Large intestine (tissue), 3 donors: Measurements from ENCODE around the gene PSPH. TPM values are rescaled to one million over a fixed set of nuclear protein-coding genes. Genes with fewer than 3 reads are reported as not detected.
A peak's percentile ranks its signal among the peaks of the same experiment; 100 is the strongest.

Experiments
- DNase-seq, 2 donors: peaks; one replicate each; pipeline versions ENCODE4 v3.0.0 to v3.0.0-alpha.2; 2013
- H3K27ac ChIP-seq: one replicate; pipeline ENCODE4 v1.5.1; 2013; ENCODE audit warnings: low read length
- H3K27me3 ChIP-seq: 2 replicates; pipeline ENCODE4 v1.6.1; 2013; ENCODE audit warnings: low read length; ENCODE audit not compliant: control insufficient read depth, insufficient read depth
- H3K36me3 ChIP-seq: 2 replicates; pipeline ENCODE4 v1.6.1; 2013; ENCODE audit warnings: low read length; ENCODE audit not compliant: control insufficient read depth, insufficient read depth
- H3K4me1 ChIP-seq: one replicate; pipeline ENCODE4 v1.6.1; 2013; ENCODE audit warnings: low read length; ENCODE audit not compliant: control insufficient read depth, insufficient read depth
- H3K4me3 ChIP-seq: one replicate; pipeline ENCODE4 v1.5.1; 2013; ENCODE audit warnings: low read length
- H3K9me3 ChIP-seq: one replicate; pipeline ENCODE4 v1.6.1; 2013; ENCODE audit warnings: mild to moderate bottlenecking, low read depth, low read length, moderate library complexity; ENCODE audit not compliant: control insufficient read depth
- WGBS: methylation state at CpG from one replicate; pipeline ENCODE4 v1.1.5; 2013; ENCODE audit warnings: low lambda C conversion rate; ENCODE audit not compliant: insufficient coverage; 5-methylcytosine and 5-hydroxymethylcytosine counted together
- polyA plus RNA-seq: library from polyadenylated mRNA; unstranded; fragments of 120-200 nt; gene quantifications from one replicate; pipeline ENCODE4 v1.2.1, GENCODE V29; 2013

The PSPH gene
- polyA plus RNA-seq, 1 donor, result 50.2 TPM

- Histone ChIP-seq H3K9me3 (no peaks in the 10 kb centered on the region), H3K4me3 (no peak overlapping the region), H3K27ac (peak overlapping the region; percentile 89), H3K36me3 (peaks cover 17% of the 10 kb centered on the region), H3K27me3 (no peaks in the 10 kb centered on the region), H3K4me1 (peaks cover 18% of the 10 kb centered on the region)
- DNase-seq, result no peak
- no CpG with 5 or more reads among the region's 9 CpGs for WGBS
Measured at GRCh38 chr7:56007891-56008290, 43.4 kb downstream of the PSPH start.

GRCh38 chr7:56007167-56007652, 44.0 kb downstream of the PSPH start:
- no CpG with 5 or more reads among the region's 4 CpGs for WGBS
- peak overlapping the region; percentile 89 for H3K27ac ChIP-seq
- no peaks in the 10 kb centered on the region for H3K27me3 ChIP-seq
- no peak overlapping the region for H3K4me3 ChIP-seq
- H3K9me3 ChIP-seq, result no peaks in the 10 kb centered on the region
- H3K36me3 ChIP-seq, result peaks cover 17% of the 10 kb centered on the region
- peaks cover 18% of the 10 kb centered on the region for H3K4me1 ChIP-seq
- DNase-seq, result peak; percentile 95 to 98

- no CpG with 5 or more reads among the region's 4 CpGs for WGBS
- no peak for DNase-seq
- Histone ChIP-seq H3K27ac (no peak overlapping the region), H3K36me3 (peaks cover 5% of the 10 kb centered on the region), H3K4me3 (no peak overlapping the region), H3K9me3 (no peaks in the 10 kb centered on the region), H3K4me1 (peaks cover 25% of the 10 kb centered on the region), H3K27me3 (no peaks in the 10 kb centered on the region)
Measured at GRCh38 chr7:56003749-56004148, 47.5 kb downstream of the PSPH start.

- Histone ChIP-seq H3K9me3 (no peaks in the 10 kb centered on the region), H3K4me1 (peaks cover 8% of the 10 kb centered on the region), H3K27me3 (no peaks in the 10 kb centered on the region), H3K27ac (peak overlapping the region; percentile 28), H3K36me3 (peaks cover 48% of the 10 kb centered on the region), H3K4me3 (no peak overlapping the region)
- DNase-seq, result no peak
- WGBS, result no CpG with 5 or more reads among the region's 8 CpGs
Measured at GRCh38 chr7:55996856-55997500, 54.3 kb downstream of the PSPH start.

- Histone ChIP-seq H3K27ac (no peak overlapping the region), H3K9me3 (no peaks in the 10 kb centered on the region), H3K4me1 (no peaks in the 10 kb centered on the region), H3K4me3 (no peak overlapping the region), H3K27me3 (no peaks in the 10 kb centered on the region), H3K36me3 (peaks cover 54% of the 10 kb centered on the region)
- DNase-seq, result no peak
- no CpG with 5 or more reads among the region's 3 CpGs for WGBS
Measured at GRCh38 chr7:55992346-55992745, 58.9 kb downstream of the PSPH start.

GRCh38 chr7:55983537-55983936, 67.7 kb downstream of the PSPH start:
- no peaks in the 10 kb centered on the region for H3K9me3 ChIP-seq
- no peak for DNase-seq
- peaks cover 68% of the 10 kb centered on the region for H3K36me3 ChIP-seq
- WGBS, result no CpG with 5 or more reads among the region's 3 CpGs
- H3K4me3 ChIP-seq, result no peak overlapping the region
- H3K4me1 ChIP-seq, result no peaks in the 10 kb centered on the region
- no peaks in the 10 kb centered on the region for H3K27me3 ChIP-seq
- no peak overlapping the region for H3K27ac ChIP-seq

- no CpG with 5 or more reads among the region's 3 CpGs for WGBS
- DNase-seq, result no peak
- peaks cover 59% of the 10 kb centered on the region for H3K36me3 ChIP-seq
- H3K27ac ChIP-seq, result no peak overlapping the region
- no peaks in the 10 kb centered on the region for H3K9me3 ChIP-seq
- H3K27me3 ChIP-seq, result no peaks in the 10 kb centered on the region
- H3K4me1 ChIP-seq, result no peaks in the 10 kb centered on the region
- no peak overlapping the region for H3K4me3 ChIP-seq
Measured at GRCh38 chr7:55980266-55980665, 71.0 kb downstream of the PSPH start.

- Histone ChIP-seq H3K9me3 (no peaks in the 10 kb centered on the region), H3K4me1 (no peaks in the 10 kb centered on the region), H3K36me3 (peaks cover 40% of the 10 kb centered on the region), H3K27ac (no peak overlapping the region), H3K27me3 (no peaks in the 10 kb centered on the region), H3K4me3 (no peak overlapping the region)
- no peak for DNase-seq
- 83% methylated on average over 2 of the region's 4 CpGs for WGBS
Measured at GRCh38 chr7:55977831-55978230, 73.4 kb downstream of the PSPH start.

GRCh38 chr7:55975988-55976633, 75.1 kb downstream of the PSPH start:
- no peaks in the 10 kb centered on the region for H3K4me1 ChIP-seq
- H3K36me3 ChIP-seq, result peaks cover 30% of the 10 kb centered on the region
- no CpG with 5 or more reads among the region's 7 CpGs for whole genome bisulfite sequencing
- no peaks in the 10 kb centered on the region for H3K27me3 ChIP-seq
- DNase-seq, result no peak
- no peaks in the 10 kb centered on the region for H3K9me3 ChIP-seq
- no peak overlapping the region for H3K27ac ChIP-seq
- H3K4me3 ChIP-seq, result no peak overlapping the region

GRCh38 chr7:55973747-55974250, 77.4 kb downstream of the PSPH start:
- Histone ChIP-seq H3K4me1 (no peaks in the 10 kb centered on the region), H3K4me3 (no peak overlapping the region), H3K27me3 (no peaks in the 10 kb centered on the region), H3K27ac (no peak overlapping the region), H3K36me3 (peaks cover 15% of the 10 kb centered on the region), H3K9me3 (no peaks in the 10 kb centered on the region)
- no peak for DNase-seq
- WGBS, result 100% methylated on average over 1 of the region's 7 CpGs
